Islet of Langerhans (tissue), 1 donor: ENCODE data around the gene DPP7.

Experiments
- FAIRE-seq: peaks from one replicate; lab custom pipeline; 2011; peaks lifted over from hg19 to GRCh38; lab: Jason Lieb, UNC

Gene DPP7

DNA sequence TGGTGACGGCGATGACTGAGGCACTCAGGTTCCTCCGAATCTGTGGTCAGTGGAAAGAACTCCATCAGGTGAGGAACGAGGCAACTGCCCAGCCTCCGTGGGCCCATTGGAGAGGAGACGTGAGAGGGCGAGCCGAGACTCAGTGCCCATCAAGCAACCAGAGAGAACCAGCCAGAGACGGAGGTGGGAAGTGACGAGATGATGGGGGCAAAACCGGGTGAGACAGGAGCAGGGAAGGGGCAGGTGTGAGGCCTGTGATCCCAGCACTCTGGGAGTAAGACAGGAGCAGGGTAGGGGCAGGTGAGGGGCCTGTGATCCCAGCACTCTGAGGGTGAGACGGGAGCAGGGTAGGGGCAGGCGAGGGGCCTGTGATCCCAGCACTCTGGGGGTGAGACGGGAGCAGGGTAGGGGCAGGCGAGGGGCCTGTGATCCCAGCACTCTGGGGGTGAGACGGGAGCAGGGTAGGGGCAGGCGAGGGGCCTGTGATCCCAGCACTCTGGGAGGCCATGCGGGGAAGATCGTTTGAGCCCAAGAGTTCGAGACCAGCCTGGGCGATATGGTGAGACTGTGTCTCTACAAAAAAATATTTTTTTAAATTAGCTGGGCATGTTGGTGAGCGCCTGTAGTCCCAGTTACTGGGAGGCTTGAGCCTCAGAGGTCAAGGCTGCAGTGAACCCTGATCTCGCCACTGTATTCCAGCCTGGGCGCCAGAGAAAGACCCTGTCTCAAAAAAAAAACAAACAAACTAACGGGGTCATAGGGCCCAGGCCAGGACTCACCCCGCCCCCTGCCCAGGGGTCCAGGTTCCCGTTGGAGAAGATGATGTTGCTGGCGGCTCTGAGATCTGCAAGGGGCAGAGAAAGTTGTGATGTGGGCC lies 3.4 kb downstream of the DPP7 start:
- no peak for FAIRE-seq

DNA sequence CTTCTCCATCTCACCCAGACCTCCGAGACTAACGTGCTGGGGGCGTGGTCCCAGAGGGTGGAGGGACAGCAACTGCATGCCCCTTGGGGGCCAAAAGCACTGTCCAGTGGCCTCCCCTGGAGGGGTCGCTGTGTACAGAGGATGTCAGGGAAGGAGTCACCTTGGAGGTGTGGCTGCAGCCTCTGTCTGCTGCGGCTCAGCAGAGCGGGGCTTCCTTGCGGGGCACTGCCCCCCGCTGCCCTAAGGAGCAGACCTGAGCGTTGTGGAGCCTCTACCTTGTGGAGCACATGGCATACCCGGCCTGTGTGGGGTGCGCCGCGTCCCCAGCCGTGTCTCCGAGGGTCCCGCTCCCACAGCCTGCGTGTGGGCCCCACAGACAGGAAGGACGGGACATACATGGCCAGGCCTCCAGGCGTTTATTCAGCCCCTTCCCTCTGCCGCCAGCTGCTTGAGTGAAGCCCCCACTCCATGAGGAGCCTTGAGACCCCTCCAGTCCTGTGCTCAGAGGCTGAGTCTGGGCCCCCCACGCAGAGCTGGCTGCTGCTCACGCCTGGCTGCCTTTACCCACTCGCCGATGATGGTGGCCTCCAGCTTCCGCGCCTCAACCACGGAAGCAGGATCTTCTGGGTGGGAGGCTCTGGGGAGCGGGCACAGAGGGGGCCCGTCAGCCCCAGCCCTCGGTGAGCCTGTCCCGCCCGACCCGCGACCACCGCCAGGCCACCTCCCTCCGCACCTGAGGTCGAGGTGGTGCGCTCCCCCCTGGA lies 4.2 kb downstream of the DPP7 start:
- FAIRE-seq: no peak

DNA sequence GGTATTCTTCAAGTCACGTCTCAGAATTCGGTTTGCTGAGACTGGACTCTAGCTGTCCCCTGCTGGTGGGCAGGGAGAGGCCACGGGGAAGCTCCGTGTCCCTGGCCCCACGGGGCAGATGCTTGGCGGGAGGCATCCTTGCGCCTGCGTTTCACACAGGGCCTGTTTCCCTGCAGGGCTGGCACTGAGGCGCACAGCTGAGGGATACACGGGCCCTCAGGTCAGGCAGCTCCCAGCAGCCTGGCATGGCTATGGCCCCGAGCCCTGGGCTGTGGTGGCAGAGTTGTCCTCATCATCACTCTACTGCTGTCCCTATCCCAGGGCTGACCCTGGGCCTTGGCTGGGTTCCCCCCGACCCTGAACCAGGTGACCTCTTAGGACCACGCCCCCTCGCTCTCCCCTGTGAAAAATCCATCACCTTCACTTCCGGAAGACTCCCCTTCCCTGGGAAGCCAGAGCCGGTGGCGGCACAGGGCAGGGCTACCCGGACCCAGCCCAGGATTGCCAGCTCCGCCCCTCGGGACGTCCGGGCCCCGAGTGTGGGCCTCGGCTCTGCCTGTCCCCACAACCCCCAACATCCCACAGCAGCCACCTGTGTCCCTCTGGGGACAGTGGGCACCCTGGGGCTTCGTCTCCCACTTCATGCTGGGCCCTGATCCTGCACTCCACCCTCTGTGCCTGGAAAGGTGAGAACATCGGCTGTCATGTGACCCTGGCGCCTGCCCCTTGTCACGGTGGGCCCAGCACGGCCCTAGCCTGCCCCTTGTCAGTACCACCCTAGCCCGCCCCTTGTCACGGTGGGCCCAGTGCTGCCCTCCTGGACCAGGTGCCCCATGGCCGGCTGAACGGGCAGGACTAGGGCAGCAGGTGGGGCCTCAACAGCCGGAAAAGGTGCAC lies 5.0 kb downstream of the DPP7 start:
- no peak for FAIRE-seq

DNA sequence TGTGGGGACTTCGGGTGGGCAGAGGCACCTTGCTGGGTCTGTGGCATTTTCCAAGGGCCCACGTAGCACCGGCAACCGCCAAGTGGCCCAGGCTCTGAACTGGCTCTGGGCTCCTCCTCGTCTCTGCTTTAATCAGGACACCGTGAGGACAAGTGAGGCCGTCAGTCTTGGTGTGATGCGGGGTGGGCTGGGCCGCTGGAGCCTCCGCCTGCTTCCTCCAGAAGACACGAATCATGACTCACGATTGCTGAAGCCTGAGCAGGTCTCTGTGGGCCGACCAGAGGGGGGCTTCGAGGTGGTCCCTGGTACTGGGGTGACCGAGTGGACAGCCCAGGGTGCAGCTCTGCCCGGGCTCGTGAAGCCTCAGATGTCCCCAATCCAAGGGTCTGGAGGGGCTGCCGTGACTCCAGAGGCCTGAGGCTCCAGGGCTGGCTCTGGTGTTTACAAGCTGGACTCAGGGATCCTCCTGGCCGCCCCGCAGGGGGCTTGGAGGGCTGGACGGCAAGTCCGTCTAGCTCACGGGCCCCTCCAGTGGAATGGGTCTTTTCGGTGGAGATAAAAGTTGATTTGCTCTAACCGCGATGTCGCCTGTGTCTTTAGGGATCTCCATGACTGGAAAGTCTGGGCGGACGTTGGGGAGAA lies 5.8 kb downstream of the DPP7 start:
- no peak for FAIRE-seq

DNA sequence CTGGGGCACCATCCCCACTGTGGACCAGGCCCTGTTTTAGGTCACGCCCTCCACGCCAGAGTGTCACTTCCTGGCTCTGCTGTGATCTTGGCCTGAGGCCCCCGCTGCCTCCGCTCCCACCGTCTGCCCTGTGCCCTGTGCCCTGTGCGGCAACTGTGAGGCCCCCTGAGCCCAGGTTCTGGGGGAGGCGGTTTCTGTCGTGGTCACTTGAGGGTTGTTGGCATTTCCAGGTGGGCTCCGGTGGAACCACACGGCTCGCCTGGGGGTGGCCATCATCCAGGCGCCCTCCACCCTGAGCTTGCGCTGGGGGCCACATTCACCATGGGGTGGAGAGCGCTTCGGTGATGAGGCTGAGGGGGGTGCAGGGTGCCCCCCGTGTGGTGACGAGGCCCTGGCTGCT lies 6.6 kb downstream of the DPP7 start:
- no peak for FAIRE-seq

DNA sequence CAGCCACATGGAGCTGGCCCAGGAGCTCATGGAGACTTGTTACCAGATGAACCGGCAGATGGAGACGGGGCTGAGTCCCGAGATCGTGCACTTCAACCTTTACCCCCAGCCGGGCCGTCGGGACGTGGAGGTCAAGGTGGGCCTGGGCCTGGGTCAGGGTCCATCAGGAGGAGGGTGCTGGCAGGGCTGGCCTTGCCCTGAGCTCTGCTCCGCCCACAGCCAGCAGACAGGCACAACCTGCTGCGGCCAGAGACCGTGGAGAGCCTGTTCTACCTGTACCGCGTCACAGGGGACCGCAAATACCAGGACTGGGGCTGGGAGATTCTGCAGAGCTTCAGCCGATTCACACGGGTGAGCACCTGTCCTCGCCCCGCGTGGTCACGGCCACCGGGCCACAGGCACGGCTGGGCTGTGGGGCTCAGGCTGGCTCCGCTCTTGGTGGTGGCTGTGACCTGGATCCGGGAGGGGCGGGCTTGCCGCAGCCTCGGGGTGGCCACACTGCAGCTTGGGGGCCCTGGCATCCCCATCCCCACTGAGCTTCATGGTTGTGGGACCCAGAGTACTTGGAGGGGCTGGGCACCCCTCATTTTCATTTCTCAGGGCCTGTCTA lies 7.1 kb downstream of the DPP7 start:
- no peak for FAIRE-seq

DNA sequence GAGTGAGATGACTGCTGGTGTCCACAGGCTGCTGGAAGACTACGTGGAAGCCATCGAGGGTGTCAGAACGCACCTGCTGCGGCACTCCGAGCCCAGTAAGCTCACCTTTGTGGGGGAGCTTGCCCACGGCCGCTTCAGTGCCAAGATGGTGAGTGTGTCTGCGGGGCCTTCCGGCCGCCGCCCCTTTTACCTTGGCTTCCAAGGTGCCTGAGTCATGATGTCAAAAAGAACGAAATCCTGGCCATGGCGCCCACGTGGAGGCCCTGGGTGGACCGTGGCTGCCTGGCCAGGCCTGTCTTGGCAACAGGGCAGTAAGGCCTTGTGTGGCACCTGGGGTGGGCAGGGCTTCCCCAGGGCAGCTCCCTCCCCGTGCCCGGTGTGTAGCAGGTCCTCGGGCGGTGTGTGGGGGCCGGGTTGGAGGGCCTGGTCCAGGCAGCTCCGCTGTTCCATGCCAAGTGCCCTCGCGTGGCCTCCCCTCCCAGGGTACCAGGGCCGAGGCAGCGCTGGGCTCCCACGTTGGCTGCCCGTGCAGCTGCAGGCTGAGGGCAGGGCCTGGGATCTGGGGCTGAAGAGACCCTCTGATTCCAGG lies 7.8 kb downstream of the DPP7 start:
- FAIRE-seq: no peak

DNA sequence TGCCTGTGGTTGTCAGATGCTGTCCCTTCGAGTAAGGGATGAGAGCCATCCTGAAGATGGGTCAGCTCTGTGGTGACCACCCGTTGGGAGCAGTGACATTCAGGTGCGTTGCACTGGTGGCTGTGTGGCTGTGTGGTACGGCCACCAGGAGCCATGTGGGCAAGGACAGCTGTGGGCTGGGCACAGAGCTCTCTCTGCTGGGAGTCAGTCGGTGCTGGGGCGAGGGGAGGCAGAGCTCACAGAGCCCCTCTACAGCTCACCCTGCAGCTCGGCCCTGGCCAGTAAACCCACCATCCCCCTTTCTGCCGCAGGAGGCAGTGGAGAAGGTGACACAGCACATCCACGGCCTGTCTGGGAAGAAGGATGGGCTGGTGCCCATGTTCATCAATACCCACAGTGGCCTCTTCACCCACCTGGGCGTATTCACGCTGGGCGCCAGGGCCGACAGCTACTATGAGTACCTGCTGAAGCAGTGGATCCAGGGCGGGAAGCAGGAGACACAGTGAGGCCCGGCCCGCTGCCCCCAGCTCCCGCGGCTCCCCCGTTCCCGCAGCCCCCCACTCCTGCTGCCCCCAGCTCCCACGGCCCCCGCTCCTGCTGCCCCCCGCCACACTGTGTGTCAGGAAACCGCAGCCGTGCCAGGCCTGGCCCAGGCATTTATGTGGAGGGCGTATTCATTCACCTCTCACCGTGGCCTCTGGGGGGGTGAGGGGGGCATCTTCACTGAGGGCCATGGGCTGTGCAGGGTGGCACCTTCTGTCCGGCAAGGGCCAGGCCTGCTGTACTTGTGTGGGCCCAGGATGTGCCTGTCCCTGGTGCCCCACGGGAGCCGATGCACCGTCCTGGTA lies 8.5 kb downstream of the DPP7 start:
- no peak for FAIRE-seq

DNA sequence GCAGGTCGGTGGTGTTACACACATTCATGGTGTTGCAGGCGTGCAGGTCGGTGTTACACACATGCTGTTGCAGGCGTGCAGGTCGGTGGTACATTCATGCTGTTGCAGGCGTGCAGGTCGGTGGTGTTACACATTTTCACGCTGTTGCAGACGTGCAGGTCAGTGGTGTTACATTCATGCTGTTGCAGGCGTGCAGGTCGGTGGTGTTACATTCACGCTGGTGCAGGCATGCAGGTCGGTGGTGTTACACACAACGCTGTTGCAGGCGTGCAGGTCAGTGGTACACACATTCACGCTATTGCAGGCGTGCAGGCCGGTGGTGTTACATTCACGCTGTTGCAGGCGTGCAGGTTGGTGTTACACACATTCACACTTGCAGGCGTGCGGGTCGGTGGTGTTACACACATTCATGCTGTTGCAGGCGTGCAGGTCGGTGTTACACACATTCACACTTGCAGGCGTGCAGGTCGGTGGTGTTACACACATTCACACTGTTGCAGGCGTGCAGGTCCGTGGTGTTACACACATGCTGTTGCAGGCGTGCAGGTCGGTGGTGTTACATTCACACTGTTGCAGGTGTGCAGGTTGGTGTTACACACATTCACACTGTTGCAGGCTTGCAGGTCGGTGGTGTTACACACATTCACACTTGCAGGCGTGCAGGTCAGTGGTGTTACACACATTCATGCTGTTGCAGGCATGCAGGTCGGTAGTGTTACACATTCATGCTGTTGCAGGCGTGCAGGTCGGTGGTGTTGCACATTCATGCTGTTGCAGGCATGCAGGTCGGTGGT lies 11.1 kb downstream of the DPP7 start:
- no peak for FAIRE-seq

DNA sequence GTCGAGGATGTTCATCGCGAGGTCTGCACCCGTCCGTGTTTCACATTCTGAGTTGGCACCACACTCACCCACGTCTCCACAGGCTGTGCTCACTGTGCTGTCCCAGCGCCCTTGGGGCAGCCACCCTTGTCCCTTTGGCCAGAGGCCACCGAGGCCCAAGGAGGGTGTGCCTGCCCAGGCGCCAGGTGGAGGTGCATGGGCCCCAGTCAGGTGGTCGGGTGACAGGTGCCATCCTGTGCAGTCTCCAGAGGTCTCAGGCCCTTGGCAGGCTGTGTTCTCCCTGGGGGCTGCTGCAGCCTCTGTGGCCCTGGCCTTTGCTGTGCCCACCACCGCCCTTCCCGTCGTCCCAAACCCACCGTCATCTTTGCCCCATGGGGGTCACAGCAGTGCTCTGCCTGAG lies 15.3 kb downstream of the DPP7 start:
- no peak for FAIRE-seq

DNA sequence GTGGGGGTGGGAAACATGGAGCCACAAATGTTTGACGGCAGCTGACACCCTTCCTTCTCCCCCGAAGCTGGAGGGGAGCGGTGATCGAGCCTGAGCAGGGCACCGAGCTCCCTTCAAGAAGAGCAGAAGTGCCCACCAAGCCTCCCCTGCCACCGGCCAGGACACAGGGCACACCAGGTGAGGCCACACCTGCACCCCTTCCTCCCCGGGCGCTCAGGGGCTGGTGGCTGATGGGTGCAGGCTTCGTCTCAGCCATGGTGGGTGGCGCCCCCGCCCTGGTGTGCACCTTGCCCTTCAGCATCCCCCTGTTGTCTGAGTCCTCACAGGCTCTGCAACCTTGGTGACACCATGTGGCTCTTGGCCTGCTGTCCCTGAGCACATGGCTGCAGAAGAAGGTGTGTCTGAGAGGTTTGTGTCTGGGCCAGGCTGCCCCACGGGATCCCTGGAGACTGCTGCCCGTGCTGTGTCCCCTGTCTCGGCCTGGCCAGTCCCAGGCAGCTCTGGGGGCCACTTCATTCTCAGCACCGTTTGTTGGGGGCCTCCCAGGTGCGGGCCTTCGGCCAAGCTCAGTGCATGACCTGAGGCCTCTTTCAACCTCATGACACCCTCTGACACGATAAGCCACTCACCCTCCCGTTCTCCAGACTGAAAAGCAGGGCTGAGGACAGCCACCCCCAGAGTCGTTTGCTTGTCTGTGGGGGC lies 16.6 kb downstream of the DPP7 start:
- FAIRE-seq: no peak

DNA sequence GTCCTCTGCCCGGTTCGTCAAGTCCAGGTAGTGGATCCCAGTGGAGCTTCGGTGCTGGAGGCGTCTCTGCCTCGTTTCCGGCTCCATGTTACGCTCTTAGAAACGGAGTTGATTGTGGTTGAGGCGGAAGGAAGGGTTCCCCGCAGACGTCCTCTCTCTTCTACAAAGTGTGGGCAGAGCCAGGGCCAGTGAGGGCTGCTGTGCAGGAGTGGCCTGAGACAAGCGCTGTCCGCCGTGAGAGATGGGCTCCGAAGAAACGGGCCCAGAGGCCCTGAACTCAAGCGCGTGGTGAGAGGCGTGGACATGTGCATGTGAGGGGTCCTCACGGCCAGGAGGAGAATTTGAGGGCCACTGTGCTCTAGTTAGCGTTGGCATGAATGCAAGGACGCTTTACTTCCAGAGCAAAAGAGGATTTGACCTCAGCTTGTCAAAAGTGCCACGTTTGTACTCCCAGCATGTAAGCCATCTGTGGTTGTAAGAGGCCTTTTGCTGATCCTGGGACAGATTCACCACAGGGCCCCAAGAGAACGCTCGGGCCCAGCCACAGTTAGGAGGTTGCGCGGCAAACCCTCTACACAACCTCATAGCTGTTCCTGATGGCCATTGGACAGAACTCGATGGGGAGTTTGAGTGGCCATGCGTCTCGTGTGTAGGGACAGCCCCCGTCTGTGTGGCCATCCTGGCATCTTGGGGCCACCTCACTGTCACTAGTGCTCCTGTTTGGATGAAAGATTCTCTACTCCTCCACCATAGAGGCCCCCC lies 17.6 kb downstream of the DPP7 start:
- FAIRE-seq: no peak

DNA sequence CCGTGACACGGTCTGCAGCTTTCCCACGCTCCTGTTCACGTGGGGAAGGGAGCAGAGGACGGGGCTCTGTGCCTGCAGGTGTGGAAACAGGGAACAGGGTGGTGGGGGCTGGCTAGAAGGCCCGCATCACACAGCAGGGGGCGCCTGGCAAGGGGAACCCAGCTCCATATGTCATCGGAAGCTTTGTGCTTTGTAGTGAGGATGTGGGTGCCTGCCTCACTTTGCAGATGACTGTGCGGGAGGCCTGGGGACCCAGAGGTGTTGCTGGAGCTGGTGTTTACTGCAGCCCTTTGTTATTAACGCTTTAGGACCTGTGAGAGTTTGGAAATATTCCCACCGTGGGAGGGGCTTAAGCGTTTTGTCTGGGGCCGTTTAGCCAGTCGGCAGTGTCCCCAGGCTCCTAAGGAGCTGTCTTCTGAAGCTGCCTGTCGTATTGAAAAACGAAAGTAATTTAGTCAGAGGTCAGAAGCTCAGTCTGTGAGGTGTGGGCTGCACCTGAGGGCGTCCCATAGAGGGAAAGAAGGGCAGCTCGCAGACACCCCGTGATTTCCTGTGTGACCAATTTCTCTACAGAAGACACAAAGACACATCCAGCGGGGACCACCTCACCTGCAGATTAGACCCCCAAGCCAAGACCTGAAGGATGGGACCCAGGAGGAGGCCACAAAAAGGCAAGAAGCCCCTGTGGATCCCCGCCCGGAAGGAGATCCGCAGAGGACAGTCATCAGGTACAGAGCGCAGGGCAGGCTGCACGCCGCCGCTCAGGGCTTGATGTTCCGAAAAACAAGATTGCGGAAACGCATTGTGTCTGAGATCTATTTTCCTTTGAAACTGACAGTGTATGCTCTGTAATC lies 18.6 kb downstream of the DPP7 start:
- FAIRE-seq: no peak

DNA sequence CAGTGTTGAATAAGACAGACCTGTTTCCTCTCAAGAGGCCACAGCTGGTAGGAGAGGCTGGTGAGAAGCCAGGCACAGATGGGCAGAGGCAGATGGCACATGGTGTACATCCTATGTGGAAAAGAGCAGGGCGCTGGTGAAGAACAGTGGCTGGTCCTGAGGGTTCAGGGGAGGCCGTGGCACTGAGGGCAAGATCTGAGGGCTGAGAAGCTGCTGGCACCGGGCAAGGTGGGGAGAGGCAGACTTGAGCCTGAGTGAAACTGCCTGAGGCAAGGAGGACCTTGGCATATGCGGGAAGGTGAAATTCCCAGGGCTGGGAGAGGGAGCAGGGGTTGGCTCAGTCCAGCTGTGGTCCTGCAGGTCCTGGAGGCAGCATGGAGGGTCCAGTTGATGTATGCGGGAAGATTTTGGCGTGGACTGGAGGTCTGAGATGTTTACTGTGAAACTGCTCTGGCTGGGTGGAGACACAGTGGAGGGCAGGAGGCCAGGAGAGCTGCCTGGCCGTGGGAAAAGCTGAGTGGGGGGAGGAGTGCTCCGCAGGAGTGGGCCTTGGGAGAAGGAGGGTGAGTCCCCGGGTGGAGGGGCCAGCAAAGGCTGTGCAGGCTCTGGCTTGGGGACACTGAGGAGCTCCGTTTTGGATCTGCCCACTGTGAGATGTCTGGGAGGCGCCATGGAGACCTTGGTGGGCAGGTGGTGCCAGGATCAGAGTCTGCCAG lies 25.1 kb downstream of the DPP7 start:
- no peak for FAIRE-seq

DNA sequence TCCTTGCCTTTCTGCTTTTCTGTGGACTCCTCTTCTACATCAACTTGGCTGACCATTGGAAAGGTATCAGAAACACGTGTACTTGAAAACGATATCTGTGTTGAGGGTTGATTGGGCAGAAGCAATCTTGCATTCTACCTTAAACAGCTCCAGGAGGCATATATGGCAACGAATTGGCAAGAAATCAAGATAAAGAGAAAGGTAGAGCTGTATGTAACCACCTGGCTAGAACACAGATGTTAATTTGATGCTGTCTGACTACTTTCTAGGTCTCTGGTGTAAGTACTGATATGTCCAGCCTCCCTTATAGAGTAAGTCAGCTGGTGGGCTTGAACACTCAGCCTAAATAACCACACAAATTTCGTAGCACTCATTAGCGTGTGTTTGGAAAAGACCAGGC lies 26.4 kb downstream of the DPP7 start:
- FAIRE-seq: no peak

DNA sequence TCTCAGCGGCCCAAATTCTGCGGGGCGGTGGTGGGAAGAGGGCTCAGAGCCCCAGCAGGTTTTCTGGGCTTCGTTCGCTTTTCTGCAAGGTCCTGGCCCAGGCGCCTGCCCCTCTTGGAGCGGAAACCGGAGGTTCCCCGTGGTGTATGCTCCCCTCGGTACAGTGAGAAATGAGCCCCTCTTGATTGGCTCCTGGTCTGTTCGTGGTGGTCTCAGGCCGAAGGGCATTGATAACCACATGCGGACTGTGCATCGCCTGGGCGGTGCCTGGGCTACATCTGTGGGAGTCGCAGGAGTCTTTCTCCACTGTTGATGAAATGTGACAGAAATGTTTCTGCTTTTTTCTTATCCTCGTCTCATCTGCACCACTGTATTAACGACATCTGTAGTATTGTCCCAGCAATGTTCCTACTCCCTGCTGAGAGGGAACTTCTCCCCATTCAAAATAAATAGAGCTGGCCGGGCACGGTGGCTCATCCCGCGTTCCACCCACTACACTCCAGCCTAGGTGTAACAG lies 27.1 kb downstream of the DPP7 start:
- no peak for FAIRE-seq
